Stimulated activated CD8-positive, alpha-beta memory T cell treated with anti-CD3 and anti-CD28 coated beads, Interleukin-4, amount 100 ng/mL, for 4 hours (primary cell): Measurements from ENCODE around the gene PRM1.
"Not testable (repeated sequence)": the region's sequence is repeated elsewhere in the genome, so short reads cannot be mapped to it uniquely, and the experiment has no call there.

ENCODE experiments used
- DNase-seq, 2 donors: peaks; one replicate each; pipeline ENCODE4 v3.0.0-alpha.2; 2020; ENCODE audit warnings: low read depth in 2 of 2, low spot score in 1 of 2

Gene PRM1

GRCh38 chr16:11298143-11298900, 17.2 kb upstream of the PRM1 start:
- DNase-seq, result no peak

- DNase-seq, result peak; percentile 32 to 39
Measured at GRCh38 chr16:11297492-11298142, 16.5 kb upstream of the PRM1 start.

GRCh38 chr16:11296706-11297491, 15.8 kb upstream of the PRM1 start:
- no peak for DNase-seq

GRCh38 chr16:11296351-11296705, 15.2 kb upstream of the PRM1 start:
- no peak for DNase-seq

- no peak for DNase-seq
Measured at GRCh38 chr16:11295672-11296071, 14.5 kb upstream of the PRM1 start.

GRCh38 chr16:11292076-11292748, 11.1 kb upstream of the PRM1 start:
- no peak for DNase-seq

GRCh38 chr16:11291091-11291703, 10.1 kb upstream of the PRM1 start:
- no peak for DNase-seq

- no peak for DNase-seq
Measured at GRCh38 chr16:11290102-11290893, 9.2 kb upstream of the PRM1 start.

- not testable (repeated sequence) for DNase-seq
Measured at GRCh38 chr16:11289696-11290095, 8.6 kb upstream of the PRM1 start.

GRCh38 chr16:11289202-11289601, 8.1 kb upstream of the PRM1 start:
- no peak for DNase-seq

GRCh38 chr16:11285842-11286241, 4.7 kb upstream of the PRM1 start:
- no peak for DNase-seq

GRCh38 chr16:11283820-11284248, 2.7 kb upstream of the PRM1 start:
- no peak for DNase-seq

GRCh38 chr16:11278681-11279628, 2.2 kb downstream of the PRM1 start:
- DNase-seq, result no peak

- no peak for DNase-seq
Measured at GRCh38 chr16:11277607-11278337, 3.4 kb downstream of the PRM1 start.

GRCh38 chr16:11276896-11277593, 4.1 kb downstream of the PRM1 start:
- DNase-seq, result no peak

GRCh38 chr16:11276143-11276895, 4.8 kb downstream of the PRM1 start, which contains the start of gene PRM2:
Gene PRM2, minus strand, starts transcription at chr16:11276480. Its CDS starts 110 bp downstream, at chr16:11276370.
- no peak for DNase-seq

- no peak for DNase-seq
Measured at GRCh38 chr16:11274964-11275363, 6.2 kb downstream of the PRM1 start.
